DOHH2 (cell line): Measurements from ENCODE around the gene TRAF4.

Experiments
- CTCF ChIP-seq: fragments of 200-600 bp; sonication (generic); IDR thresholded peaks from one replicate; pipeline ENCODE4 v1.5.1; 2014; ENCODE audit warnings: antibody characterized with exemption, mild to moderate bottlenecking, low read depth, low read length; ENCODE audit not compliant: poor library complexity, severe bottlenecking
- EZH2phosphoT487 ChIP-seq: fragments of 200-600 bp; sonication (generic); IDR thresholded peaks from 2 replicates; pipeline ENCODE4 v1.6.1; 2017; ENCODE audit warnings: borderline replicate concordance, mild to moderate bottlenecking, antibody characterized with exemption, low read length, moderate library complexity, mixed read lengths

DNA sequence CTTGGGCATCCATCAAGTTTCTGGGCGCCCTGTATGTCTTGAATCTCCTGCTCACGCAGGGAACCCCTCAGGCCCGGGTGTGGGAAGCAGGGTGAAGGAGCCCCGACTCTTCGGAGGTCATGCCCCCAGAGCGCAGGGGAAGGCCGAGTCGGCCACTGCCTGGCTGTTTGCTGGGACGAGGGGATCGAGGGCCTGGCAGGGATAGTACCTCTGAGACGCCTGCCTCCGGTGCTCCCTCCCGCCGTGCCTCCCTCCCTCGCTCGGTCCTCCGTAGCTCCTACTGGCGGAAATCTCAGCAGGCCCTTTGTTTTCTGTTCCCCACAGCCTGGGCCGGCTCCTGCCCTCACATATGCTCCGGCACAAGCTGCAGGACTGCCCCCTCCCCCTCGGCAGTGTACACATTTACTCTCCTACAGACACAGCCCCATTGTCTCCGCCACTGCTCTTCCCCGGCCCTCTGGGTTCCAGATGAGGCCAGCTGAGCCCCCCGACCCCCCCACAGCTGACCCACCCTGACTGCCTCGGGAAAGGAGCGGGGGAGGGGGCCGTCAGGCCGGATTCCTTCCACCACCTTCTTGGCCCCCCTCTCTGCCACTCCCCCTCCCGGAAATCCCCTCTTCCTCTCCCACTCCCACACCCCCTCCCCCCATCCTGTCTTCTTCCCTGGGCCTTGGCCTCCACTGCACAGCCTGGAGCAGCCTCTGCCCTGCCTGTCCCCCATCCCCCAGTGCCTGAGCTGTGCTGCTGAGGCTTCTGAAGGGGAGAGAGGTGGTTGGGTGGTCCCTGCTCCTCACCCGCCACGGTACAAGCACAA is 1.4 kb downstream of the TRAF4 start:
- TF ChIP-seq CTCF (no peak), EZH2phosphoT487 (no peak)
